Measurements from ENCODE around the gene CDC42EP5.
"Not testable (repeated sequence)": the region's sequence is repeated elsewhere in the genome, so short reads cannot be mapped to it uniquely, and the experiment has no call there.

The CDC42EP5 gene

DNA sequence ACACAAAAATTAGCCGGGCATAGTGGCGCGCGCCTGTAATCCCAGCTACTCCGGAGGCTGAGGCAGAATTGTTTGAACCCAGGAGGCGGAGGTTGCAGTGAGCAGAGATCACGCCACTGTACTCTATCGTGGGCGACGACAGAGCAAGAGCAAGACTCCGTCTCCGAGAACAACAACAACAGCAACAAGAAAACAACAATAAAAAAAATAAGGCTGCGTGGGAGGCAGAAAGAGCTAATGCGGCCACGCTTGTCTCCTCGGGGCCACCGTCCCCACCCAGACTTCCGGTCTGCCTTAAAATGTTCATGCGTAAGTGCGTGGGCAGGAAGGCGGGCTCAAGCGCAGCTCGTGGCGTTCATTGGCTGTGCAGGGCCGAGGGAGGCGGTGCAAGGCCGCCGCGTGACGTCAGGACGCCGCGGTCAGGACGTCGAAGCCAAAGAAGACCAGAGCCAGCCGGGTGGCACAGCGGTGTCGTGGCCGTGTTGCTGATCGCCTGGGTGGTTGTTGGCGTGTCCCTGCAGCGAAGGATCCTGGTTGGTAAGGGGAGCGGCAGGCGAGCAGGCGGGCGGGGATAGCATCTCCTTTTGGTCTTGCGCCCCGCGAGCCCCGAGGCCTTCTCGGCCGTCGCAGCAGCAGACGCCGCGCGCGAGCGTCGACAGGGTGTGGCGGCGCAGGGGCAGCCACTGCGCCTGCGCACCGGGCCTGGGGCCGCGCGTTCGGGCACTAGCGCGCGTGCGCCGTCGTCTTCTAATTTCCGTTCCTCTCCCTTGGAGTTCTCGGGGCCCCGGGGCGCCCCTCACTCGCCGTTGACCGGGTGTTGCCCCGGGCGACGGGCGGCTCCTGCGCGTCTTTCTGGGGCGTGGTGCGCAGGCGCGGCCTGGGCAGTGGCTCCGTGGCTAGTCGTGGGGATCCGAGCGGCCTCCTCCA is 24.1 kb downstream of the CDC42EP5 start, which contains the start of gene LENG8:
TSS of gene LENG8 (plus strand) at position 426 of the 927 bp plus-strand sequence. CDS start 2,146 bp downstream, outside the sequence.
- H2AFZ ChIP-seq (ENCODE audit: low read depth, low read length), result peak within 1 kb of the TSS; percentile 97
- ATAC-seq (ENCODE audit: insufficient read depth, low read depth) (peak; percentile 91), DNase-seq (peak; percentile 97)
- peak within 1 kb of the TSS; percentile 99 for H3K4me2 ChIP-seq (ENCODE audit: insufficient read depth, low read length)
- H3K79me2 ChIP-seq (ENCODE audit: insufficient read depth, low read length), result peaks cover 85% of the 10 kb centered on the region
- H3K9me3 ChIP-seq (ENCODE audit: insufficient read depth, low read length, severe bottlenecking), result no peaks in the 10 kb centered on the region
- peaks cover 47% of the 10 kb centered on the region for H4K20me1 ChIP-seq (ENCODE audit: insufficient read depth, low read length)
- peaks cover 47% of the 10 kb centered on the region for H3K4me1 ChIP-seq (ENCODE audit: insufficient read depth, low read length)
- H3K27ac ChIP-seq (ENCODE audit: low read length), result peak within 1 kb of the TSS; percentile 97
- no peaks in the 10 kb centered on the region for H3K27me3 ChIP-seq (ENCODE audit: insufficient read depth, low read length, poor library complexity)
- H3K9ac ChIP-seq (ENCODE audit: low read depth, low read length), result peak within 1 kb of the TSS; percentile 71
- TF ChIP-seq, protein P1, sequence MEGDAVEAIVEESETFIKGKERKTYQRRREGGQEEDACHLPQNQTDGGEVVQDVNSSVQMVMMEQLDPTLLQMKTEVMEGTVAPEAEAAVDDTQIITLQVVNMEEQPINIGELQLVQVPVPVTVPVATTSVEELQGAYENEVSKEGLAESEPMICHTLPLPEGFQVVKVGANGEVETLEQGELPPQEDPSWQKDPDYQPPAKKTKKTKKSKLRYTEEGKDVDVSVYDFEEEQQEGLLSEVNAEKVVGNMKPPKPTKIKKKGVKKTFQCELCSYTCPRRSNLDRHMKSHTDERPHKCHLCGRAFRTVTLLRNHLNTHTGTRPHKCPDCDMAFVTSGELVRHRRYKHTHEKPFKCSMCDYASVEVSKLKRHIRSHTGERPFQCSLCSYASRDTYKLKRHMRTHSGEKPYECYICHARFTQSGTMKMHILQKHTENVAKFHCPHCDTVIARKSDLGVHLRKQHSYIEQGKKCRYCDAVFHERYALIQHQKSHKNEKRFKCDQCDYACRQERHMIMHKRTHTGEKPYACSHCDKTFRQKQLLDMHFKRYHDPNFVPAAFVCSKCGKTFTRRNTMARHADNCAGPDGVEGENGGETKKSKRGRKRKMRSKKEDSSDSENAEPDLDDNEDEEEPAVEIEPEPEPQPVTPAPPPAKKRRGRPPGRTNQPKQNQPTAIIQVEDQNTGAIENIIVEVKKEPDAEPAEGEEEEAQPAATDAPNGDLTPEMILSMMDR (IDR thresholded peaks at IDR 0.05; ENCODE audit: borderline replicate concordance, extremely low read depth, low read length, poor library complexity, severe bottlenecking), result peak; percentile 5
- no peak for TF ChIP-seq EZH2 (IDR thresholded peaks at IDR 0.05; ENCODE audit: borderline replicate concordance, low read depth, low read length, severe bottlenecking)
- peak within 1 kb of the TSS; percentile 75 to 99 for H3K4me3 ChIP-seq (ENCODE audit: low read depth in 1 of 2, low read length in 2 of 2)
- peaks cover 61% of the 10 kb centered on the region for H3K36me3 ChIP-seq (ENCODE audit: insufficient read depth, low read length)

DNA sequence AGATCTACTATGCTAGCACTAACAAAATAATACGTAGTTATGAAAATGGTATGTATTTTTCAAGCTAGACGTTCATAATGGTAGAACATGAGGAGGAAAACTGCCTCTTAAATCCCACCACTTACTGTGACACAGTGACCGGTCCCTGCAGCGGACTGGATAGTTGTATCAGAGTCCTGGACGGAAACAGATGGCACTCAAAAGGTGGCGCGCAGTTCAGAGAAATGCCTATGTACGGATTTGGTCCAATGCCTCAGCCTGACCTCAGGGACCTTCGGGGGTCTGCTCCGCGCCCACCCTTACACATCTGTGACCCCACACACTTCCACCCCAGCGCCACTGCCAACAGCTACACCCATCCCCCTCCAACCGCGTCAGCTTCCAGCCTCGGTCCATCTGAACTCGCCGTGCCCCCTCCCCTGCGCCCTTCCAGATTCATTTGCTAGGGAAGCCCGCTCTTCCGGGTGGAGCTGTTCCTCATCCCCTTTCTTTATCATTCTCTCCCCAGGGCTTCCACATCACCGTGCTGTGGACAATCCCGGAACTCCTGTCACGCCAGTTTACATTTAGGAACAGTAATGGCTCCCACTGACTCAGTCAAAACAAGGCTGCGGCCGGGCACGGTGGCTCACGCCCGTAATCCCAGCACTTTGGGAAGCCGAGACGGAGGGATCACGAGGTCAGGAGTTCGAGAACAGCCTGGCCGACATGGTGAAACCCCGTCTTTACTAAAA is 24.9 kb downstream of the CDC42EP5 start:
- Histone ChIP-seq H3K4me3 (ENCODE audit: low read depth in 1 of 2, low read length in 2 of 2) (peak overlapping the region; percentile 75 to 99), H4K20me1 (ENCODE audit: insufficient read depth, low read length) (peaks cover 39% of the 10 kb centered on the region), H3K4me1 (ENCODE audit: insufficient read depth, low read length) (peaks cover 47% of the 10 kb centered on the region), H3K27ac (ENCODE audit: low read length) (peak overlapping the region; percentile 97), H3K36me3 (ENCODE audit: insufficient read depth, low read length) (peaks cover 53% of the 10 kb centered on the region), H2AFZ (ENCODE audit: low read depth, low read length) (peak overlapping the region; percentile 97), H3K9me3 (ENCODE audit: insufficient read depth, low read length, severe bottlenecking) (no peaks in the 10 kb centered on the region), H3K9ac (ENCODE audit: low read depth, low read length) (peak overlapping the region; percentile 71), H3K27me3 (ENCODE audit: insufficient read depth, low read length, poor library complexity) (no peaks in the 10 kb centered on the region), H3K79me2 (ENCODE audit: insufficient read depth, low read length) (peaks cover 76% of the 10 kb centered on the region), H3K4me2 (ENCODE audit: insufficient read depth, low read length) (peak overlapping the region; percentile 99)
- DNase-seq (peak; percentile 48), ATAC-seq (ENCODE audit: insufficient read depth, low read depth) (peak; percentile 37)
- TF ChIP-seq, protein P1 (IDR thresholded peaks at IDR 0.05; ENCODE audit: borderline replicate concordance, extremely low read depth, low read length, poor library complexity, severe bottlenecking), result no peak
- no peak for TF ChIP-seq EZH2 (IDR thresholded peaks at IDR 0.05; ENCODE audit: borderline replicate concordance, low read depth, low read length, severe bottlenecking)

DNA sequence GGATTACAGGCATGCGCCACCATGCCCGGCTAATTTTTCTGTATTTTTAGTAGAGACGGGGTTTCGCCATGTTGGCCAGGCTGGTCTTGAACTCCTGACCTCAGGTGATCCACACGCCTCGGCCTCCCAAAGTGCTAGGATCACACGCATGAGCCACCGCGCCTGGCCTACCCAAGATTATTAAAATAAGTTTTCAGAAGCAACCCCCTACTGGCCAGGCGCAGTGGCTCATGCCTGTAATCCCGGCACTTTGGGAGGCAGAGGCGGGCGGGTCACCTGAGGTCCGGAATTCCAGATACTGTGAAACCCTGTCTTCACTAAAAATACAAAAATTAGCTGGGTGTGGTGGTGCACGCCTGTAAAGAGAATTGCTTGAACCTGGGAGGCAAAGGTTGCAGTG is 26.7 kb downstream of the CDC42EP5 start:
- not testable (repeated sequence) for H3K9ac ChIP-seq (ENCODE audit: low read depth, low read length); H3K9me3 ChIP-seq (ENCODE audit: insufficient read depth, low read length, severe bottlenecking); DNase-seq; ATAC-seq (ENCODE audit: insufficient read depth, low read depth); H3K27me3 ChIP-seq (ENCODE audit: insufficient read depth, low read length, poor library complexity); H2AFZ ChIP-seq (ENCODE audit: low read depth, low read length); H3K27ac ChIP-seq (ENCODE audit: low read length); H3K4me3 ChIP-seq (ENCODE audit: low read depth in 1 of 2, low read length in 2 of 2); H3K4me2 ChIP-seq (ENCODE audit: insufficient read depth, low read length)
- H4K20me1 ChIP-seq (ENCODE audit: insufficient read depth, low read length), result peaks cover 20% of the 10 kb centered on the region
- H3K4me1 ChIP-seq (ENCODE audit: insufficient read depth, low read length), result peaks cover 35% of the 10 kb centered on the region
- peaks cover 58% of the 10 kb centered on the region for H3K79me2 ChIP-seq (ENCODE audit: insufficient read depth, low read length)
- H3K36me3 ChIP-seq (ENCODE audit: insufficient read depth, low read length), result peaks cover 37% of the 10 kb centered on the region

All from DND-41 (cell line).